Endodermal cell (in vitro differentiated cells): ENCODE data around the gene PLCXD1. TPM values are rescaled to one million over a fixed set of nuclear protein-coding genes. Genes with fewer than 3 reads are reported as not detected.

Experiments used
- DNase-seq: peaks from one replicate; pipeline ENCODE4 v3.0.0-alpha.2; 2017
- H3K27ac ChIP-seq: 2 replicates; pipeline ENCODE4 v1.5.1; 2013; ENCODE audit warnings: mild to moderate bottlenecking, low read depth, low read length, moderate library complexity
- H3K27me3 ChIP-seq: 2 replicates; pipeline ENCODE4 v1.6.1; 2013; ENCODE audit warnings: mild to moderate bottlenecking, low read length, moderate library complexity; ENCODE audit not compliant: insufficient read depth, control insufficient read depth, poor library complexity, severe bottlenecking
- H3K36me3 ChIP-seq: 2 replicates; pipeline ENCODE4 v1.7.0; 2013; ENCODE audit warnings: mild to moderate bottlenecking, low read length, moderate library complexity; ENCODE audit not compliant: control insufficient read depth, insufficient read depth
- H3K4me1 ChIP-seq: one replicate; pipeline ENCODE4 v1.7.0; 2013; ENCODE audit warnings: low read length; ENCODE audit not compliant: control insufficient read depth, insufficient read depth
- H3K4me3 ChIP-seq: 2 replicates; pipeline ENCODE4 v1.5.1; 2013; ENCODE audit warnings: mild to moderate bottlenecking, low read length, moderate library complexity
- H3K9ac ChIP-seq: 2 replicates; pipeline ENCODE4 v1.6.1; 2013; ENCODE audit warnings: mild to moderate bottlenecking, low read length, moderate library complexity; ENCODE audit not compliant: poor library complexity, severe bottlenecking; ENCODE audit errors: extremely low read depth
- H3K9me3 ChIP-seq: 2 replicates; pipeline ENCODE4 v1.6.1; 2013; ENCODE audit warnings: mild to moderate bottlenecking, low read length, moderate library complexity; ENCODE audit not compliant: control insufficient read depth
- H3K27ac Mint-ChIP-seq: 2 replicates; pipeline ENCODE4 v1.8.0; 2020; ENCODE audit warnings: mixed read lengths
- H3K27me3 Mint-ChIP-seq: 2 replicates; pipeline ENCODE4 v1.8.0; 2021; ENCODE audit warnings: mild to moderate bottlenecking, mixed read lengths; ENCODE audit not compliant: insufficient read depth
- H3K36me3 Mint-ChIP-seq: 2 replicates; pipeline ENCODE4 v1.8.0; 2020; ENCODE audit warnings: low read depth, mixed read lengths
- H3K4me1 Mint-ChIP-seq: 2 replicates; pipeline ENCODE4 v1.8.0; 2020; ENCODE audit warnings: mixed read lengths
- H3K4me3 Mint-ChIP-seq: 2 replicates; pipeline ENCODE4 v1.8.0; 2020; ENCODE audit warnings: mild to moderate bottlenecking, moderate library complexity, mixed read lengths
- H3K9me3 Mint-ChIP-seq: 2 replicates; pipeline ENCODE4 v1.8.0; 2020; ENCODE audit warnings: mild to moderate bottlenecking, mixed read lengths
- WGBS, 2 experiments: methylation state at CpG; one replicate each; pipeline versions ENCODE4 v1.1.5 to v1.1.7; 2013; ENCODE audit warnings: missing lambda C conversion rate in 2 of 2, mixed read lengths in 1 of 2; ENCODE audit not compliant: insufficient coverage in 1 of 2, insufficient read length in 1 of 2; 5-methylcytosine and 5-hydroxymethylcytosine counted together
- total RNA-seq, 2 donors: library from RNA; stranded (reverse); fragmentation: NEBNext Ultra II Directional in 1 of 2; extraction: Animal tissue kit (Norgen Biotek cat#: 25700) in 1 of 2; gene quantifications; 2 replicates in 1 of 2; 3 replicates in 1 of 2; pipeline ENCODE4 v1.2.1, GENCODE V29; 2021
- TF ChIP-seq, protein P1 (sequence below): fragments of 200-600 bp; sonication (generic); conservative IDR thresholded peaks from 2 replicates; pipeline ENCODE4 v1.5.0; 2021; ENCODE audit warnings: antibody characterized with exemption, mild to moderate bottlenecking

The PLCXD1 gene
- total RNA-seq, 2 donors from 2014 or later = 70.3 to 96.9 TPM

DNA sequence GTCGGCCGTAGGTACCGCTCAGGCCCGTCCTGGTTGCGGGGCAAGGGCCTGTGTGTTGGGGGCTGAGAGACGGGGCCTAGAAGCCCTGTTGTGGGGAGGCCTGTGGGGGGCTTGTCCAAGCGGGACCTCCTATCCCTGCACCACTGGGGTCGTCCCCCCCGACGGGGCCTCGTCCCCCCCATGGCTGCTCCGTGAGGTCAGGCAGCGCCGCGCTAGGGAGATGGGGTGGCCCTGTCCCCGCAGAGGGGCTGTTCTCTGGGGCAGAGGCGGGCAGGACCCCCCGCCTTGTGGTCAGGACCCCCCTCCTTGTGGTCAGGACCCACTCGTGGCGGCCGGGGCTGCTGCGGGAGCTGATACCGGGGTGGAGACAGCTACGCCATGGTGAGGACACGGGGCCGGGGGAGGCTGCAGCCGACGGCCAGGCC, 49.6 kb downstream of the PLCXD1 start:
- Histone ChIP-seq H3K9ac (no peak overlapping the region), H3K4me1 (no peaks in the 10 kb centered on the region), H3K9me3 (no peaks in the 10 kb centered on the region), H3K4me3 (no peak overlapping the region), H3K27ac (no peak overlapping the region), H3K27me3 (no peaks in the 10 kb centered on the region), H3K36me3 (no peaks in the 10 kb centered on the region)
- Mint-ChIP-seq H3K36me3 (peaks cover 10% of the 10 kb centered on the region), H3K4me3 (no peak overlapping the region), H3K27me3 (no peaks in the 10 kb centered on the region), H3K9me3 (peaks cover 5% of the 10 kb centered on the region), H3K4me1 (no peaks in the 10 kb centered on the region), H3K27ac (no peak overlapping the region)
- no peak for DNase-seq
- TF ChIP-seq, protein P1, sequence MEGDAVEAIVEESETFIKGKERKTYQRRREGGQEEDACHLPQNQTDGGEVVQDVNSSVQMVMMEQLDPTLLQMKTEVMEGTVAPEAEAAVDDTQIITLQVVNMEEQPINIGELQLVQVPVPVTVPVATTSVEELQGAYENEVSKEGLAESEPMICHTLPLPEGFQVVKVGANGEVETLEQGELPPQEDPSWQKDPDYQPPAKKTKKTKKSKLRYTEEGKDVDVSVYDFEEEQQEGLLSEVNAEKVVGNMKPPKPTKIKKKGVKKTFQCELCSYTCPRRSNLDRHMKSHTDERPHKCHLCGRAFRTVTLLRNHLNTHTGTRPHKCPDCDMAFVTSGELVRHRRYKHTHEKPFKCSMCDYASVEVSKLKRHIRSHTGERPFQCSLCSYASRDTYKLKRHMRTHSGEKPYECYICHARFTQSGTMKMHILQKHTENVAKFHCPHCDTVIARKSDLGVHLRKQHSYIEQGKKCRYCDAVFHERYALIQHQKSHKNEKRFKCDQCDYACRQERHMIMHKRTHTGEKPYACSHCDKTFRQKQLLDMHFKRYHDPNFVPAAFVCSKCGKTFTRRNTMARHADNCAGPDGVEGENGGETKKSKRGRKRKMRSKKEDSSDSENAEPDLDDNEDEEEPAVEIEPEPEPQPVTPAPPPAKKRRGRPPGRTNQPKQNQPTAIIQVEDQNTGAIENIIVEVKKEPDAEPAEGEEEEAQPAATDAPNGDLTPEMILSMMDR = no peak
- WGBS, 2 experiments = 86 to 90% methylated on average over 2 to 26 of the region's 28 CpGs

DNA sequence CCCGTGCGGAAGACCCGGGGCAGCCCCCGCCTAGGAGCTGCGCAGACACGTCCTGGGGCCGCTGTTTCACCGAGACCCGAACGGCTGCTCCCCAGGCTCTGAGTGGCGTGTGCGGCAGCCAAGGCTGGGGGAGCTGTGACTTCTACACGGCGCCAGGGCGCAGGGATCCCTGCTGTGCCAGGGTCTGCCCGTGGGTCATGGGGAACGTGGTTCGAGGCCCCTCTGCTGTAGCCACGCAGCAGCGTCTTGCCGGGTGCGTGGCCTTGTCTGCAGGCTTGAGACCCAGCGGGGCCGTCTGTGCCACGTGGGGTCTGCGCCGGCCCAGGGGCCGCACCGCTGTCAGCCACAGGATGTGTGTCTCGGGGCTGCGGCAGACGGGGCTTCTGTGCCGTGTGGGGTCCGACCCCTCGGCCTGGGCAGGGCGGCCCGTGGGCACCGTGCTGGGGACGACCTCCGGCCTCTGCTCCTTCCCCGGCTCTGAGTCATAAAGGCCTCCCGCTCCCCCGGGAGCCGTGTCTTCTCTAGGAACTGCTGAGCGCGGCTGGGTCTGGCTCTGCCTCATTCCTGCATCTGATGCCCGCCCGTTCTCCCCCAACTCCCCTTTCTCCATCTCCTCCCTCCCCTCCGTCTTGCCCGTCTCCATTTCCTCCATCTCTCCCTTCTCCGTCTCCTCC, 50.1 kb downstream of the PLCXD1 start:
- H3K4me3 Mint-ChIP-seq = no peak overlapping the region
- TF ChIP-seq, protein P1 = no peak
- Histone ChIP-seq H3K27me3 (no peaks in the 10 kb centered on the region), H3K36me3 (no peaks in the 10 kb centered on the region), H3K9ac (no peak overlapping the region), H3K27ac (no peak overlapping the region), H3K4me1 (no peaks in the 10 kb centered on the region), H3K4me3 (no peak overlapping the region), H3K9me3 (no peaks in the 10 kb centered on the region)
- H3K9me3 Mint-ChIP-seq = peaks cover 5% of the 10 kb centered on the region
- H3K27me3 Mint-ChIP-seq = no peaks in the 10 kb centered on the region
- 75 to 81% methylated on average over 47 to 51 of the region's 51 CpGs for WGBS, 2 experiments
- H3K4me1 Mint-ChIP-seq = no peaks in the 10 kb centered on the region
- no peak overlapping the region for H3K27ac Mint-ChIP-seq
- DNase-seq = peak; percentile 79
- H3K36me3 Mint-ChIP-seq = peaks cover 14% of the 10 kb centered on the region

DNA sequence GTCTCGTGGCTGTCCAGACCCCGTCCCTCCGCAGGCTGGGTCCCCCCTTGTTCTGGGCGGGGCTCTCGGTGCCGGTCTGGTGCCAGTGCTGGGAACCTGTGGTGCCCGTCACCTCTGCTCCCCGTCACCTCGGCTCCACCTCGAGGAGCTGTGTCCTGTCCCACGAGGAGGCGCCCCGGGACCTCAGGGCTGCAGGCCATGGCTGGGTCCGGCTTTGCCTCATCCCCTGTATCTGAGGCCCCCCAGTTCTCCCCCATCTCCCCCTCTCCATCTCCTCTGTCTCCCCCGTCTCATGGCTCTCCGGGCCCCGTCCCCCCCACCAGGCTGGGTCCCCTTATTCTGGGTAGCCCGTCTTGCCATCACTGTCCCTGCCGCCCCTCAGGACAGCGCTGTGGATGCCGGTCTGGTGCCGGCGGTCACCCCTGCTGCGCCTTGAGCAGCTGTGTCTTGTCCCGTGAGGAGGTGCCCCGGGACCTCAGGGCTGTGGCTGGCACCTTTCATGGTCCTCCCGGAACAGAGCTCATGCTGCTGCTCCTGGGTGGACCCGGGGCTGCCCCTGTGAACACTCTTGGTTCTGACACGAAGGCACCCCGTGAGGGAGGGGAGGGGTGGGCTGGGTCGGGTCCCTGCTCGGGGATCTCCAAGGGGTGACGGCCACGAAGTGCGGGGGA, 50.8 kb downstream of the PLCXD1 start:
- no peak overlapping the region for H3K27ac ChIP-seq
- WGBS, 2 experiments = 85 to 98% methylated on average over 17 to 35 of the region's 35 CpGs
- no peak overlapping the region for H3K4me3 ChIP-seq
- H3K27me3 ChIP-seq = no peaks in the 10 kb centered on the region
- TF ChIP-seq, protein P1 = no peak
- Mint-ChIP-seq H3K27ac (no peak overlapping the region), H3K9me3 (peaks cover 4% of the 10 kb centered on the region), H3K27me3 (no peaks in the 10 kb centered on the region), H3K4me1 (no peaks in the 10 kb centered on the region), H3K36me3 (peaks cover 20% of the 10 kb centered on the region), H3K4me3 (no peak overlapping the region)
- H3K36me3 ChIP-seq = no peaks in the 10 kb centered on the region
- H3K4me1 ChIP-seq = no peaks in the 10 kb centered on the region
- DNase-seq = no peak
- no peak overlapping the region for H3K9ac ChIP-seq
- no peaks in the 10 kb centered on the region for H3K9me3 ChIP-seq
